NOMO-1 treated with dmso at 0.1 percent for 144 hours (cell line): ENCODE results near the gene APLP2.

Experiments used
- DNase-seq: peaks from one replicate; lab custom pipeline; 2025; ENCODE audit not compliant: unreplicated experiment; lab: John Stamatoyannopoulos, UW

APLP2 gene

GRCh38 chr11:130145311-130145812 lies 75.7 kb downstream of the APLP2 start:
- DNase-seq, result no peak

GRCh38 chr11:130145975-130146776 lies 76.5 kb downstream of the APLP2 start:
- DNase-seq, result no peak

- peak; percentile 91 for DNase-seq
These were observed 77.1 kb downstream of the APLP2 start for GRCh38 chr11:130146796-130147195.

GRCh38 chr11:130148796-130149326 lies 79.2 kb downstream of the APLP2 start:
- DNase-seq, result no peak

- DNase-seq, result no peak
These were observed 81.1 kb downstream of the APLP2 start for GRCh38 chr11:130150790-130151189.

- no peak for DNase-seq
These were observed 81.5 kb downstream of the APLP2 start for GRCh38 chr11:130151196-130151595.

- no peak for DNase-seq
These were observed 86.7 kb downstream of the APLP2 start for GRCh38 chr11:130156108-130157022.

GRCh38 chr11:130157101-130157500 lies 87.4 kb downstream of the APLP2 start:
- DNase-seq, result no peak

- DNase-seq, result no peak
These were observed 88.1 kb downstream of the APLP2 start for GRCh38 chr11:130157840-130158239.

- DNase-seq, result no peak
These were observed 89.4 kb downstream of the APLP2 start for GRCh38 chr11:130159139-130159538.

GRCh38 chr11:130159657-130160497 lies 90.2 kb downstream of the APLP2 start, which contains the start of gene ST14:
TSS of gene ST14 (plus strand) at chr11:130159782. CDS start at chr11:130159980, 198 bp downstream.
- peak; percentile 28 for DNase-seq

GRCh38 chr11:130160498-130161155 lies 90.9 kb downstream of the APLP2 start:
- DNase-seq, result peak; percentile 43

- DNase-seq, result no peak
These were observed 91.9 kb downstream of the APLP2 start for GRCh38 chr11:130161441-130162145.

- peak; percentile 50 for DNase-seq
These were observed 93.0 kb downstream of the APLP2 start for GRCh38 chr11:130162733-130163132.

- peak; percentile 55 for DNase-seq
These were observed 93.9 kb downstream of the APLP2 start for GRCh38 chr11:130163346-130164220.

GRCh38 chr11:130164221-130164570 lies 94.5 kb downstream of the APLP2 start:
- DNase-seq, result no peak

GRCh38 chr11:130165601-130166456 lies 96.1 kb downstream of the APLP2 start:
- DNase-seq, result peak; percentile 26

- DNase-seq, result no peak
These were observed 96.7 kb downstream of the APLP2 start for GRCh38 chr11:130166457-130166784.
